Measurements from ENCODE around the gene AADACL4. TPM values are rescaled to one million over a fixed set of nuclear protein-coding genes. Genes with fewer than 3 reads are reported as not detected.
"Not testable (repeated sequence)": the region's sequence is repeated elsewhere in the genome, so short reads cannot be mapped to it uniquely, and the experiment has no call there.

The AADACL4 gene
- total RNA-seq, 1 donor from 2014 or later, result not detected

- peaks cover 3% of the 10 kb centered on the region for H3K36me3 Mint-ChIP-seq (ENCODE audit: low read depth)
- peaks cover 48% of the 10 kb centered on the region for H3K9me3 Mint-ChIP-seq
- no peak for DNase-seq (ENCODE audit: low spot score)
- intact Hi-C loops (cut with micrococcal nuclease), result no loop called here
- peaks cover 10% of the 10 kb centered on the region for H3K27me3 Mint-ChIP-seq (ENCODE audit: insufficient read depth)
- H3K27ac Mint-ChIP-seq, result no peak overlapping the region
- no peaks in the 10 kb centered on the region for H3K4me1 Mint-ChIP-seq (ENCODE audit: low read depth)
- no peak overlapping the region for H3K4me3 Mint-ChIP-seq
Observed at GRCh38 chr1:12640237-12640957, 3.5 kb upstream of the AADACL4 start.

GRCh38 chr1:12640958-12641272 is 3.0 kb upstream of the AADACL4 start:
- Mint-ChIP-seq H3K9me3 (peaks cover 48% of the 10 kb centered on the region), H3K27ac (no peak overlapping the region), H3K36me3 (ENCODE audit: low read depth) (peaks cover 3% of the 10 kb centered on the region), H3K4me3 (no peak overlapping the region), H3K4me1 (ENCODE audit: low read depth) (no peaks in the 10 kb centered on the region), H3K27me3 (ENCODE audit: insufficient read depth) (peaks cover 10% of the 10 kb centered on the region)
- intact Hi-C loops (cut with micrococcal nuclease), result no loop called here
- DNase-seq (ENCODE audit: low spot score), result no peak

GRCh38 chr1:12643079-12643478 is 806 bp upstream of the AADACL4 start:
- DNase-seq (ENCODE audit: low spot score), result no peak
- Mint-ChIP-seq H3K27ac (no peak overlapping the region), H3K36me3 (ENCODE audit: low read depth) (peaks cover 3% of the 10 kb centered on the region), H3K4me1 (ENCODE audit: low read depth) (no peaks in the 10 kb centered on the region), H3K27me3 (ENCODE audit: insufficient read depth) (peaks cover 18% of the 10 kb centered on the region), H3K9me3 (peaks cover 43% of the 10 kb centered on the region), H3K4me3 (no peak overlapping the region)
- intact Hi-C loops (cut with micrococcal nuclease), result no loop called here

- H3K36me3 Mint-ChIP-seq (ENCODE audit: low read depth), result peaks cover 3% of the 10 kb centered on the region
- no peak for DNase-seq (ENCODE audit: low spot score)
- no peak overlapping the region for H3K4me3 Mint-ChIP-seq
- no peaks in the 10 kb centered on the region for H3K4me1 Mint-ChIP-seq (ENCODE audit: low read depth)
- peaks cover 33% of the 10 kb centered on the region for H3K9me3 Mint-ChIP-seq
- peaks cover 18% of the 10 kb centered on the region for H3K27me3 Mint-ChIP-seq (ENCODE audit: insufficient read depth)
- no peak overlapping the region for H3K27ac Mint-ChIP-seq
- intact Hi-C loops (cut with micrococcal nuclease), result no loop called here
Observed at GRCh38 chr1:12644237-12644636, 352 bp downstream of the AADACL4 start.

GRCh38 chr1:12644829-12645228 is 944 bp downstream of the AADACL4 start:
- no peak for DNase-seq (ENCODE audit: low spot score)
- Mint-ChIP-seq H3K9me3 (peaks cover 27% of the 10 kb centered on the region), H3K27me3 (ENCODE audit: insufficient read depth) (peaks cover 18% of the 10 kb centered on the region), H3K4me3 (no peak overlapping the region), H3K36me3 (ENCODE audit: low read depth) (peaks cover 3% of the 10 kb centered on the region), H3K4me1 (ENCODE audit: low read depth) (no peaks in the 10 kb centered on the region), H3K27ac (no peak overlapping the region)
- intact Hi-C loops (cut with micrococcal nuclease), result no loop called here

- intact Hi-C loops (cut with micrococcal nuclease); H3K36me3 Mint-ChIP-seq (ENCODE audit: low read depth); DNase-seq (ENCODE audit: low spot score); H3K4me1 Mint-ChIP-seq (ENCODE audit: low read depth); H3K27ac Mint-ChIP-seq; H3K4me3 Mint-ChIP-seq: not testable (repeated sequence)
- peaks cover 18% of the 10 kb centered on the region for H3K27me3 Mint-ChIP-seq (ENCODE audit: insufficient read depth)
- H3K9me3 Mint-ChIP-seq, result peaks cover 21% of the 10 kb centered on the region
Observed at GRCh38 chr1:12645401-12645800, 1.5 kb downstream of the AADACL4 start.

GRCh38 chr1:12648741-12649140 is 4.9 kb downstream of the AADACL4 start:
- Mint-ChIP-seq H3K4me1 (ENCODE audit: low read depth) (no peaks in the 10 kb centered on the region), H3K27me3 (ENCODE audit: insufficient read depth) (peaks cover 18% of the 10 kb centered on the region), H3K4me3 (no peak overlapping the region), H3K9me3 (no peaks in the 10 kb centered on the region), H3K27ac (no peak overlapping the region), H3K36me3 (ENCODE audit: low read depth) (no peaks in the 10 kb centered on the region)
- intact Hi-C loops (cut with micrococcal nuclease), result no loop called here
- no peak for DNase-seq (ENCODE audit: low spot score)

- no peak for DNase-seq (ENCODE audit: low spot score)
- Mint-ChIP-seq H3K9me3 (no peaks in the 10 kb centered on the region), H3K4me3 (no peak overlapping the region), H3K27ac (no peak overlapping the region), H3K27me3 (ENCODE audit: insufficient read depth) (peaks cover 10% of the 10 kb centered on the region), H3K36me3 (ENCODE audit: low read depth) (no peaks in the 10 kb centered on the region), H3K4me1 (ENCODE audit: low read depth) (no peaks in the 10 kb centered on the region)
- intact Hi-C loops (cut with micrococcal nuclease), result no loop called here
Observed at GRCh38 chr1:12649971-12650421, 6.1 kb downstream of the AADACL4 start.

- H3K36me3 Mint-ChIP-seq (ENCODE audit: low read depth), result no peaks in the 10 kb centered on the region
- intact Hi-C loops (cut with micrococcal nuclease), result no loop called here
- H3K27ac Mint-ChIP-seq, result no peak overlapping the region
- H3K9me3 Mint-ChIP-seq, result no peaks in the 10 kb centered on the region
- no peak for DNase-seq (ENCODE audit: low spot score)
- H3K4me3 Mint-ChIP-seq, result no peak overlapping the region
- H3K27me3 Mint-ChIP-seq (ENCODE audit: insufficient read depth), result peaks cover 18% of the 10 kb centered on the region
- peaks cover 7% of the 10 kb centered on the region for H3K4me1 Mint-ChIP-seq (ENCODE audit: low read depth)
Observed at GRCh38 chr1:12654004-12654567, 10.2 kb downstream of the AADACL4 start.

- DNase-seq (ENCODE audit: low spot score), result no peak
- Mint-ChIP-seq H3K27ac (no peak overlapping the region), H3K27me3 (ENCODE audit: insufficient read depth) (peaks cover 18% of the 10 kb centered on the region), H3K4me3 (no peak overlapping the region), H3K4me1 (ENCODE audit: low read depth) (peaks cover 7% of the 10 kb centered on the region), H3K36me3 (ENCODE audit: low read depth) (no peaks in the 10 kb centered on the region), H3K9me3 (no peaks in the 10 kb centered on the region)
- intact Hi-C loops (cut with micrococcal nuclease), result no loop called here
Observed at GRCh38 chr1:12654657-12655056, 10.8 kb downstream of the AADACL4 start.

GRCh38 chr1:12656575-12656974 is 12.7 kb downstream of the AADACL4 start:
- intact Hi-C loops (cut with micrococcal nuclease), result no loop called here

GRCh38 chr1:12657060-12657884 is 13.4 kb downstream of the AADACL4 start:
- Mint-ChIP-seq H3K4me3 (no peak overlapping the region), H3K27ac (no peak overlapping the region), H3K9me3 (no peaks in the 10 kb centered on the region), H3K27me3 (ENCODE audit: insufficient read depth) (peaks cover 20% of the 10 kb centered on the region), H3K4me1 (ENCODE audit: low read depth) (peaks cover 7% of the 10 kb centered on the region), H3K36me3 (ENCODE audit: low read depth) (no peaks in the 10 kb centered on the region)
- no peak for DNase-seq (ENCODE audit: low spot score)
- intact Hi-C loops (cut with micrococcal nuclease), result no loop called here

More at GRCh38 chr1:12656575-12656974, 12.7 kb downstream of the AADACL4 start:
- Mint-ChIP-seq H3K4me1 (ENCODE audit: low read depth) (peaks cover 7% of the 10 kb centered on the region), H3K4me3 (no peak overlapping the region), H3K36me3 (ENCODE audit: low read depth) (no peaks in the 10 kb centered on the region), H3K9me3 (no peaks in the 10 kb centered on the region), H3K27me3 (ENCODE audit: insufficient read depth) (peaks cover 17% of the 10 kb centered on the region), H3K27ac (no peak overlapping the region)
- DNase-seq (ENCODE audit: low spot score), result no peak

- intact Hi-C loops (cut with micrococcal nuclease), result loop anchor here (2.0 kb wide), 2 partner anchors 427 to 533 kb away; partner anchors contain the start of gene VPS13D
- H3K9me3 Mint-ChIP-seq; H3K4me3 Mint-ChIP-seq; H3K27ac Mint-ChIP-seq; DNase-seq (ENCODE audit: low spot score); H3K4me1 Mint-ChIP-seq (ENCODE audit: low read depth); H3K36me3 Mint-ChIP-seq (ENCODE audit: low read depth): not testable (repeated sequence)
- H3K27me3 Mint-ChIP-seq (ENCODE audit: insufficient read depth), result peaks cover 20% of the 10 kb centered on the region
Observed at GRCh38 chr1:12657885-12658512, 14.1 kb downstream of the AADACL4 start.
